HepG2 (cell line): ENCODE results near the gene SOCS1. TPM values are rescaled to one million over a fixed set of nuclear protein-coding genes. Genes with fewer than 3 reads are reported as not detected.

Experiments
- ATAC-seq: fragments of 200-7000 bp; cut with Tn5 transposase; 3 replicates; pipeline ENCODE4 v1.9.1; 2020; ENCODE audit warnings: mild to moderate bottlenecking, moderate library complexity
- BruUV-seq: library from RNA; stranded (reverse); fragments of 400-500 nt; replicated peaks from 2 replicates; lab custom pipeline; 2021; lab: Mats Ljungman, UMichigan
- CTCF ChIA-PET: fragments of 300-600 bp; formaldehyde crosslinking; extraction: SDS; loops from one replicate; lab custom pipeline; 2021; ENCODE audit warnings: low total read pairs, inconsistent platforms, low intra/inter-chr PET ratio; lab: Yijun Ruan, JAX
- POLR2A ChIA-PET: fragments of 350-600 bp; sonication (Branson Sonifier 250); formaldehyde crosslinking; loops from one replicate; lab custom pipeline; 2020; ENCODE audit warnings: antibody characterized with exemption, inconsistent platforms; lab: Yijun Ruan, JAX
- DNase-seq: peaks from one replicate; pipeline ENCODE4 v3.0.0-alpha.2; 2015; ENCODE audit warnings: low spot score
- FAIRE-seq: peaks from 3 replicates; lab custom pipeline; 2011; peaks lifted over from hg19 to GRCh38; lab: Jason Lieb, UNC
- H2AFZ ChIP-seq: one replicate; pipeline ENCODE4 v1.6.1; 2011; ENCODE audit warnings: low read length, inconsistent platforms
- H3K27ac ChIP-seq: fragments of 300-600 bp; 3 replicates; pipeline ENCODE4 v1.8.0; 2011; ENCODE audit warnings: mixed run types, mild to moderate bottlenecking, mixed read lengths, low read length, inconsistent platforms; ENCODE audit not compliant: insufficient read depth; ENCODE audit errors: extremely low read length
- H3K27me3 ChIP-seq, 2 experiments: fragments of 200-600 bp in 1 of 2; 2 replicates in 1 of 2; 3 replicates in 1 of 2; pipeline versions ENCODE4 v1.6.0 to v1.8.0; 2011; ENCODE audit warnings: low read length in 2 of 2, mild to moderate bottlenecking in 2 of 2, moderate library complexity in 2 of 2, inconsistent platforms in 1 of 2; ENCODE audit not compliant: insufficient read depth in 2 of 2, control insufficient read depth in 1 of 2
- H3K36me3 ChIP-seq, 2 experiments: fragments of 200-600 bp in 1 of 2; replicated peaks in 1 of 2; 2 replicates in 1 of 2; 3 replicates in 1 of 2; pipeline versions ENCODE4 v1.5.1 to v1.8.0; 2011; ENCODE audit warnings: low read length in 2 of 2, inconsistent platforms in 1 of 2; ENCODE audit not compliant: insufficient read depth in 2 of 2, control insufficient read depth in 1 of 2
- H3K4me1 ChIP-seq: 2 replicates; pipeline ENCODE4 v1.5.1; 2012; ENCODE audit warnings: low read length, inconsistent platforms; ENCODE audit not compliant: insufficient read depth
- H3K4me2 ChIP-seq: 2 replicates; pipeline ENCODE4 v1.6.0; 2011; ENCODE audit warnings: low read depth, low read length, inconsistent platforms
- H3K4me3 ChIP-seq, 3 experiments: fragments of 200-600 bp in 1 of 3; sonication (generic), shearing (Covaris generic) in 1 of 3; replicated peaks in 1 of 3; 2 replicates each; pipeline ENCODE4 v1.5.1; 2011 to 2016; ENCODE audit warnings: low read length in 3 of 3, inconsistent platforms in 2 of 3, low read depth in 2 of 3, mild to moderate bottlenecking in 2 of 3, control low read depth in 1 of 3, mixed read lengths in 1 of 3; ENCODE audit not compliant: insufficient read depth in 1 of 3
- H3K79me2 ChIP-seq: one replicate; pipeline ENCODE4 v1.6.1; 2011; ENCODE audit warnings: low read length, inconsistent platforms; ENCODE audit not compliant: insufficient read depth
- H3K9ac ChIP-seq: 2 replicates; pipeline ENCODE4 v1.6.0; 2011; ENCODE audit warnings: mild to moderate bottlenecking, low read depth, low read length, inconsistent platforms; ENCODE audit not compliant: insufficient read depth
- H3K9me3 ChIP-seq: 2 replicates; pipeline ENCODE4 v1.5.1; 2012; ENCODE audit warnings: mild to moderate bottlenecking, low read length
- H4K20me1 ChIP-seq: 2 replicates; pipeline ENCODE4 v1.6.0; 2011; ENCODE audit warnings: inconsistent platforms, mild to moderate bottlenecking, low read length, moderate library complexity; ENCODE audit not compliant: insufficient read depth
- HIVEP1 ChIP-seq: sonication (generic); formaldehyde crosslinking; IDR thresholded peaks from 2 replicates; pipeline ENCODE4 v1.4.0; 2020; ENCODE audit warnings: mild to moderate bottlenecking, missing genetic modification reagents
- JUN ChIP-seq: sonication (generic); formaldehyde crosslinking; IDR thresholded peaks from 2 replicates; pipeline ENCODE4 v1.4.0; 2020; ENCODE audit warnings: mild to moderate bottlenecking, missing genetic modification reagents
- KDM5B ChIP-seq: sonication (generic); formaldehyde crosslinking; IDR thresholded peaks from 2 replicates; pipeline ENCODE4 v1.4.0; 2020; ENCODE audit warnings: missing genetic modification reagents, mild to moderate bottlenecking, borderline replicate concordance
- NRL ChIP-seq: sonication (generic); formaldehyde crosslinking; IDR thresholded peaks from 2 replicates; pipeline ENCODE4 v1.5.0; 2020; ENCODE audit warnings: missing genetic modification reagents, mild to moderate bottlenecking, moderate library complexity, borderline replicate concordance
- RFX5 ChIP-seq: IDR thresholded peaks from 2 replicates; pipeline ENCODE4 v1.6.1; 2011; ENCODE audit warnings: low read depth, low read length, improper control_type of control experiment
- ZNF274 ChIP-seq: sonication (generic); formaldehyde crosslinking; IDR thresholded peaks from 2 replicates; pipeline ENCODE4 v1.5.1; 2020; ENCODE audit warnings: mild to moderate bottlenecking, missing genetic modification reagents
- ZNF563 ChIP-seq: sonication (generic); formaldehyde crosslinking; IDR thresholded peaks from 2 replicates; pipeline ENCODE4 v1.8.0; 2022; ENCODE audit warnings: mild to moderate bottlenecking, moderate library complexity, missing genetic modification reagents
- ZNF687 ChIP-seq: sonication (generic); formaldehyde crosslinking; IDR thresholded peaks from 2 replicates; pipeline ENCODE4 v1.5.1; 2020; ENCODE audit warnings: mild to moderate bottlenecking, missing genetic modification reagents, moderate library complexity
- WGBS: methylation state at CpG from one replicate; pipeline ENCODE4 v1.1.6; 2017; ENCODE audit warnings: low lambda C conversion rate; 5-methylcytosine and 5-hydroxymethylcytosine counted together
- in situ Hi-C: cut with HindIII; loops from 2 replicates; pipeline ENCODE4 v1.10.0; 2017; ENCODE audit warnings: low pct_unique_long_range_greater_than_20kb; ENCODE audit not compliant: extremely low pct_ligation_motif_present
- intact Hi-C: fragments of 100-400 bp; cut with micrococcal nuclease; formaldehyde crosslinking; loops from one replicate; pipeline ENCODE4 v1.10.0; 2022; ENCODE audit not compliant: unreplicated experiment
- polyA plus RNA-seq, 8 experiments: library from polyadenylated mRNA; depleted of rRNA in 3 of 8; stranded (reverse) in 7 of 8; unstranded in 1 of 8; fragments of >200 nt; fragmentation: Illumina TruSeq in 4 of 8; extraction: Trizol in 4 of 8; gene quantifications; 2 replicates each; pipeline versions ENCODE4 v1.2.1 to v1.2.3, GENCODE V29; 2011 to 2016; ENCODE audit warnings: low read depth in 4 of 8, missing spikeins in 1 of 8, mixed read lengths in 1 of 8; ENCODE audit not compliant: insufficient read depth in 1 of 8
- total RNA-seq, 5 experiments: library from RNA; depleted of rRNA; stranded (reverse); fragments of >200 nt; fragmentation: Illumina TruSeq; extraction: Trizol; gene quantifications; 2 replicates each; pipeline ENCODE4 v1.2.3, GENCODE V29; 2016; ENCODE audit warnings: low read depth in 1 of 5

SOCS1 gene
- total and polyA plus RNA-seq, 2 of the 13 experiments (the other 11 are each of a cell fraction or from before 2014, with no cell fraction given), result 5.3 to 6.3 TPM

DNA sequence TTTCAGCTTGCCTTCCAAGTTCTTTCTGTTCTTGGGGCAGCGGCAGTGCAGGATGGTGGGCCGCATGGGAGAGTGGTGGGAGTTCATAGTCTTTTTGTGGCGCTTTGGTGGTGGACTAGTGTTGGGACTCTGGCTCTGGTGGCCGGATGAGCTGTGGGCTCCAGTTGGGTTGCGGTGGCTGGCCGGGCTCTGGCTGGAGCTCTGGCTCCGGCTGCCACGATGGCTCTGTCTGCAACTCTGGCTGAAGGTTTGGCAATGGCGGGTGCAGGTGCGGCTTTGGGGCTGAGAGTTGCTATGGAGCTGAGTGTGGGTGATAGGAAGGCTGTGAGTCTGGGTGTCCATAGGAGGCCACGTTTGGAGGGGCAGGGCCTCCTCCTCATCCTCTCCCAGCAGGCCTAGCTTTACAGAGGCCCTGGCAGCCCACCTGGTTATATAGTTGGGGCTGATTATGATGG lies 12.9 kb upstream of the SOCS1 start, which contains the start of gene TNP2:
Gene TNP2, minus strand, starts transcription at position 405 of the 455 bp plus-strand sequence. Its CDS starts 63 bp downstream, at position 342.
- ATAC-seq (no peak), DNase-seq (no peak), FAIRE-seq (no peak)
- Histone ChIP-seq H3K36me3 (no peaks in the 10 kb centered on the region), H2AFZ (no peak within 1 kb of the TSS), H3K4me3 (no peak within 1 kb of the TSS), H3K27ac (peak within 1 kb of the TSS; percentile 58), H3K4me1 (peaks cover 89% of the 10 kb centered on the region), H3K4me2 (no peak within 1 kb of the TSS), H3K27me3 (no peaks in the 10 kb centered on the region), H4K20me1 (no peaks in the 10 kb centered on the region), H3K9me3 (peaks cover 5% of the 10 kb centered on the region; the same call in 1 of the 2 replicates), H3K9ac (no peak within 1 kb of the TSS; the same call in 1 of the 2 replicates), H3K79me2 (no peaks in the 10 kb centered on the region)
- ChIA-PET POLR2A (interaction anchor here (1.3 to 14.0 kb wide), 3 partner anchors 10 to 39 kb away, joined by 4 to 351 read pairs (median 21); partner anchors contain the start of gene SOCS1), CTCF (no interaction called here)
- BruUV-seq, result no TSS peak
- in situ Hi-C loops (no loop called here), intact Hi-C loops (no loop called here)
- TF ChIP-seq RFX5, result no peak
- TF ChIP-seq KDM5B (CRISPR knock-in tag), result peak; percentile 31; the same call in 1 of the 2 replicates
- TF ChIP-seq ZNF563, result 0 out of 2 replicates have a peak, but pooled peaks have one; percentile 5
- peak; percentile 59; the same call in 1 of the 2 replicates for TF ChIP-seq HIVEP1 (CRISPR knock-in tag)
- TF ChIP-seq JUN (CRISPR knock-in tag), result no peak
- TF ChIP-seq ZNF687 (CRISPR knock-in tag), result peak; percentile 30; the same call in 1 of the 2 replicates
- TF ChIP-seq NRL (CRISPR knock-in tag), result peak; percentile 32; the same call in 1 of the 2 replicates
- TF ChIP-seq ZNF274 (CRISPR knock-in tag), result 0 out of 2 replicates have a peak, but pooled peaks have one; percentile 30
- 96% methylated on average over 11 of the region's 11 CpGs for WGBS
